Brain microvascular endothelial cell (primary cell): ENCODE results near the gene ITGB8.

Experiments used
- DNase-seq: peaks from one replicate; pipeline ENCODE4 v3.0.0-alpha.2; 2020
- H3K27ac ChIP-seq: fragments of 250-450 bp; sonication (Bioruptor Pico); 2 replicates; pipeline ENCODE4 v1.5.1; 2020; ENCODE audit warnings: mild to moderate bottlenecking, moderate library complexity
- H3K27me3 ChIP-seq: fragments of 250-450 bp; sonication (Bioruptor Pico); replicated peaks from 2 replicates; pipeline ENCODE4 v1.5.1; 2020; ENCODE audit warnings: mild to moderate bottlenecking
- H3K36me3 ChIP-seq: fragments of 250-450 bp; sonication (Bioruptor Pico); replicated peaks from 2 replicates; pipeline ENCODE4 v1.5.1; 2020; ENCODE audit warnings: mild to moderate bottlenecking
- H3K4me3 ChIP-seq: 2 replicates; pipeline ENCODE4 v1.5.1; 2011; ENCODE audit warnings: low read depth, mild to moderate bottlenecking, control low read depth, low read length, moderate library complexity
- CTCF ChIP-seq: IDR thresholded peaks from 2 replicates; pipeline ENCODE4 v1.5.1; 2011; ENCODE audit warnings: low read depth, mild to moderate bottlenecking, moderate library complexity, low read length, control low read depth, inconsistent platforms; ENCODE audit errors: missing control alignments
- in situ Hi-C: cut with HindIII; loops from 2 replicates; pipeline ENCODE4 v1.10.0; 2017; ENCODE audit warnings: low sequenced_read_pairs, low pct_ligation_motif_present

ITGB8 gene

GRCh38 chr7:20464891-20465290 is 134.2 kb downstream of the ITGB8 start:
- no peak for TF ChIP-seq CTCF

More at GRCh38 chr7:20464891-20465290, 134.2 kb downstream of the ITGB8 start:
- Histone ChIP-seq H3K4me3 (no peak overlapping the region), H3K27ac (no peak overlapping the region), H3K36me3 (no peaks in the 10 kb centered on the region), H3K27me3 (no peaks in the 10 kb centered on the region)
- DNase-seq, result no peak
- in situ Hi-C loops, result no loop called here
